Neural progenitor cell (in vitro differentiated cells): Measurements from ENCODE around the gene TREML4. TPM values are rescaled to one million over a fixed set of nuclear protein-coding genes. Genes with fewer than 3 reads are reported as not detected.

Experiments used
- DNase-seq: peaks from one replicate; pipeline ENCODE4 v3.0.0-alpha.2; 2016; ENCODE audit warnings: low spot score
- H2AFZ ChIP-seq: fragments of 200-600 bp; sonication (generic); replicated peaks from 2 replicates; pipeline ENCODE4 v1.6.1; 2016; ENCODE audit warnings: antibody characterized with exemption
- H3F3A ChIP-seq: fragments of 200-600 bp; sonication (generic); 2 replicates; pipeline ENCODE4 v1.6.1; 2016; ENCODE audit warnings: antibody characterized with exemption, low read depth
- H3K27ac ChIP-seq: fragments of 200-600 bp; sonication (generic); 2 replicates; pipeline ENCODE4 v1.5.1; 2016; ENCODE audit warnings: mild to moderate bottlenecking
- H3K27me3 ChIP-seq: fragments of 200-600 bp; sonication (generic); 2 replicates; pipeline ENCODE4 v1.6.1; 2016; ENCODE audit warnings: mild to moderate bottlenecking, moderate library complexity
- H3K36me3 ChIP-seq: fragments of 200-600 bp; sonication (generic); 2 replicates; pipeline ENCODE4 v1.5.1; 2016
- H3K4me1 ChIP-seq: fragments of 200-600 bp; sonication (generic); 2 replicates; pipeline ENCODE4 v1.6.1; 2016; ENCODE audit warnings: mixed run types
- H3K4me2 ChIP-seq: fragments of 200-600 bp; sonication (generic); 2 replicates; pipeline ENCODE4 v1.6.1; 2016
- H3K4me3 ChIP-seq: fragments of 200-600 bp; sonication (generic); 2 replicates; pipeline ENCODE4 v1.5.1; 2016
- H3K79me2 ChIP-seq: fragments of 200-600 bp; sonication (generic); 2 replicates; pipeline ENCODE4 v1.6.1; 2016; ENCODE audit warnings: low read depth
- H3K9ac ChIP-seq: fragments of 200-600 bp; sonication (generic); 2 replicates; pipeline ENCODE4 v1.6.1; 2016
- H3K9me3 ChIP-seq: fragments of 200-600 bp; sonication (generic); 2 replicates; pipeline ENCODE4 v1.5.1; 2016; ENCODE audit warnings: low read depth
- H4K20me1 ChIP-seq: fragments of 200-600 bp; sonication (generic); 2 replicates; pipeline ENCODE4 v1.6.1; 2016; ENCODE audit warnings: low read depth
- H3K27ac Mint-ChIP-seq: 3 replicates; pipeline ENCODE4 v1.8.0; 2021; ENCODE audit warnings: mixed read lengths
- H3K27me3 Mint-ChIP-seq: 2 replicates; pipeline ENCODE4 v1.8.0; 2022; ENCODE audit warnings: low read depth, mild to moderate bottlenecking, inconsistent platforms, moderate library complexity, mixed read lengths; ENCODE audit not compliant: insufficient read depth
- H3K36me3 Mint-ChIP-seq: 3 replicates; pipeline ENCODE4 v1.8.0; 2021; ENCODE audit warnings: mixed read lengths
- H3K4me1 Mint-ChIP-seq: 3 replicates; pipeline ENCODE4 v1.8.0; 2021; ENCODE audit warnings: mixed read lengths
- H3K4me3 Mint-ChIP-seq: 3 replicates; pipeline ENCODE4 v1.8.0; 2021; ENCODE audit warnings: mild to moderate bottlenecking, moderate library complexity, mixed read lengths
- H3K9me3 Mint-ChIP-seq: 3 replicates; pipeline ENCODE4 v1.8.0; 2020; ENCODE audit warnings: mixed read lengths
- CTCF ChIP-seq: fragments of 200-600 bp; sonication (generic); IDR thresholded peaks from 2 replicates; pipeline ENCODE4 v1.5.1; 2017; ENCODE audit warnings: antibody characterized with exemption, mild to moderate bottlenecking
- EZH2 ChIP-seq: fragments of 200-600 bp; sonication (generic); IDR thresholded peaks from 2 replicates; pipeline ENCODE4 v1.6.1; 2017; ENCODE audit warnings: antibody characterized with exemption, mild to moderate bottlenecking, moderate library complexity
- EZH2phosphoT487 ChIP-seq: fragments of 200-600 bp; sonication (generic); IDR thresholded peaks from 2 replicates; pipeline ENCODE4 v1.6.1; 2017; ENCODE audit warnings: antibody characterized with exemption
- total RNA-seq: library from RNA; depleted of rRNA; stranded (reverse); fragments of >200 nt; gene quantifications from 2 replicates; pipeline ENCODE4 v1.2.3, GENCODE V29; 2015; ENCODE audit warnings: low replicate concordance

Gene TREML4
- total RNA-seq, 1 donor from 2014 or later: not detected

- H3K79me2 ChIP-seq: no peaks in the 10 kb centered on the region
- DNase-seq: no peak
- no peak overlapping the region for H3K4me2 ChIP-seq
- no peak overlapping the region for H3K4me3 ChIP-seq
- Mint-ChIP-seq H3K27ac (no peak overlapping the region), H3K36me3 (peaks cover 2% of the 10 kb centered on the region), H3K4me1 (no peaks in the 10 kb centered on the region), H3K27me3 (no peaks in the 10 kb centered on the region), H3K4me3 (no peak overlapping the region), H3K9me3 (peaks cover 2% of the 10 kb centered on the region)
- H3K36me3 ChIP-seq: no peaks in the 10 kb centered on the region
- H3K9ac ChIP-seq: no peak overlapping the region
- H3K27me3 ChIP-seq: no peaks in the 10 kb centered on the region
- no peak for TF ChIP-seq EZH2phosphoT487
- no peak overlapping the region for H2AFZ ChIP-seq
- no peaks in the 10 kb centered on the region for H4K20me1 ChIP-seq
- H3K27ac ChIP-seq: no peak overlapping the region
- no peaks in the 10 kb centered on the region for H3K9me3 ChIP-seq
- no peaks in the 10 kb centered on the region for H3F3A ChIP-seq
- H3K4me1 ChIP-seq: no peaks in the 10 kb centered on the region
Observed at GRCh38 chr6:41208439-41209106, 19.6 kb upstream of the TREML4 start.

- H3K27me3 ChIP-seq: no peaks in the 10 kb centered on the region
- no peak for DNase-seq
Observed at GRCh38 chr6:41209547-41210320, 18.4 kb upstream of the TREML4 start.

GRCh38 chr6:41214559-41215238 is 13.4 kb upstream of the TREML4 start:
- no peaks in the 10 kb centered on the region for H3K79me2 ChIP-seq
- no peak overlapping the region for H3K27ac ChIP-seq
- no peaks in the 10 kb centered on the region for H3K27me3 Mint-ChIP-seq
- no peak overlapping the region for H3K4me3 Mint-ChIP-seq
- no peaks in the 10 kb centered on the region for H3K27me3 ChIP-seq
- no peaks in the 10 kb centered on the region for H3K36me3 Mint-ChIP-seq
- H4K20me1 ChIP-seq: no peaks in the 10 kb centered on the region
- peaks cover 4% of the 10 kb centered on the region for H3K9me3 Mint-ChIP-seq
- H3K27ac Mint-ChIP-seq: no peak overlapping the region
- H3K4me2 ChIP-seq: no peak overlapping the region
- TF ChIP-seq CTCF: no peak
- TF ChIP-seq EZH2phosphoT487: no peak
- H3K4me1 ChIP-seq: no peaks in the 10 kb centered on the region
- H3K4me3 ChIP-seq: no peak overlapping the region
- no peak overlapping the region for H3K9ac ChIP-seq
- peaks cover under 1% of the 10 kb centered on the region for H3K9me3 ChIP-seq
- H3K36me3 ChIP-seq: no peaks in the 10 kb centered on the region
- H3F3A ChIP-seq: peaks cover 5% of the 10 kb centered on the region
- DNase-seq: no peak
- no peaks in the 10 kb centered on the region for H3K4me1 Mint-ChIP-seq
- H2AFZ ChIP-seq: no peak overlapping the region

More at GRCh38 chr6:41209547-41210320, 18.4 kb upstream of the TREML4 start:
- Mint-ChIP-seq H3K9me3 (peaks cover 2% of the 10 kb centered on the region), H3K36me3 (peaks cover 2% of the 10 kb centered on the region), H3K4me3 (no peak overlapping the region), H3K27me3 (no peaks in the 10 kb centered on the region), H3K27ac (no peak overlapping the region), H3K4me1 (no peaks in the 10 kb centered on the region)
- Histone ChIP-seq H3K9me3 (no peaks in the 10 kb centered on the region), H3K27ac (no peak overlapping the region), H3K36me3 (no peaks in the 10 kb centered on the region), H3K4me3 (no peak overlapping the region), H3K9ac (no peak overlapping the region), H3K79me2 (no peaks in the 10 kb centered on the region), H3K4me2 (no peak overlapping the region), H3K4me1 (no peaks in the 10 kb centered on the region), H4K20me1 (no peaks in the 10 kb centered on the region), H3F3A (no peaks in the 10 kb centered on the region), H2AFZ (no peak overlapping the region)
- no peak for TF ChIP-seq CTCF
- no peak for TF ChIP-seq EZH2phosphoT487
- TF ChIP-seq EZH2: no peak
